Measurements from ENCODE around the gene PLCG1. TPM values are rescaled to one million over a fixed set of nuclear protein-coding genes. Genes with fewer than 3 reads are reported as not detected.

PLCG1 gene
- total RNA-seq, 1 experiment from 2014 or later: 45.6 TPM

DNA sequence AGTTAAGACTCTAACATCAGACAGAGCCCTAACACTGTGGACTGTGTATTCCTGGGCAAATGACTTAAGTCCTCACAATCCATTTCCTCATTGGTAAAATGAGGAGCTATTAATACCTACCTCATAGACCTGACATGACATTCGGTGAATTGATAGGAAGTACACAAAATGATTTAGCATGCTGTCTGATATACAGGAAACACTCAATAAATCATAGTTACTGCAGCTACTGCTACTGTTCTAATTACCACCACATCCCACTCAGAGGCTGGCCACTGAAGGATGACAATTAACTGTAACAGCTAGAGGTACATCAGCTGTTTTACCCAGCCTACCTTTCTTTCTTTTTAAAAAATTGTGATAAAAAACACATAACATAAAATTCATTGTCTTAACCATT lies 87.7 kb downstream of the PLCG1 start:
- Histone ChIP-seq H3K9me3 (ENCODE audit: control insufficient read depth in 1 of 2, insufficient read depth in 1 of 2, low read depth in 1 of 2, low read length in 2 of 2) (no peaks in the 10 kb centered on the region), H3K27ac (ENCODE audit: low read depth, low read length) (no peak overlapping the region), H3K27me3 (ENCODE audit: insufficient read depth, low read length) (no peaks in the 10 kb centered on the region), H2AFZ (ENCODE audit: low read depth, low read length, poor library complexity, severe bottlenecking) (no peak overlapping the region), H3K9me2 (ENCODE audit: insufficient read depth) (no peaks in the 10 kb centered on the region), H3K9ac (ENCODE audit: low read length) (no peak overlapping the region), H3K4me1 (ENCODE audit: control insufficient read depth in 1 of 2, insufficient read depth in 2 of 2, low read length in 2 of 2) (no peaks in the 10 kb centered on the region), H3K4me3 (replicated peaks in 1 of 2; ENCODE audit: low read depth in 1 of 2, low read length in 2 of 2) (no peak overlapping the region), H3K4me2 (ENCODE audit: low read length) (no peak overlapping the region), H3K36me3 (ENCODE audit: control insufficient read depth in 1 of 2, insufficient read depth in 2 of 2, low read length in 2 of 2) (no peaks in the 10 kb centered on the region), H3K79me2 (ENCODE audit: insufficient read depth, low read length) (no peaks in the 10 kb centered on the region), H4K20me1 (ENCODE audit: insufficient read depth) (no peaks in the 10 kb centered on the region)
- POLR2A ChIA-PET: no interaction called here
- RAD21 ChIA-PET (ENCODE audit: low non-redundant PET in 1 of 2, low total read pairs in 2 of 2, uncharacterized antibody in 2 of 2, unreplicated experiment in 2 of 2): no interaction called here
- DNase-seq (ENCODE audit: low read depth, low spot score) (no peak), ATAC-seq (no peak)
- CTCF ChIA-PET: no interaction called here
- TF ChIP-seq, protein P1, sequence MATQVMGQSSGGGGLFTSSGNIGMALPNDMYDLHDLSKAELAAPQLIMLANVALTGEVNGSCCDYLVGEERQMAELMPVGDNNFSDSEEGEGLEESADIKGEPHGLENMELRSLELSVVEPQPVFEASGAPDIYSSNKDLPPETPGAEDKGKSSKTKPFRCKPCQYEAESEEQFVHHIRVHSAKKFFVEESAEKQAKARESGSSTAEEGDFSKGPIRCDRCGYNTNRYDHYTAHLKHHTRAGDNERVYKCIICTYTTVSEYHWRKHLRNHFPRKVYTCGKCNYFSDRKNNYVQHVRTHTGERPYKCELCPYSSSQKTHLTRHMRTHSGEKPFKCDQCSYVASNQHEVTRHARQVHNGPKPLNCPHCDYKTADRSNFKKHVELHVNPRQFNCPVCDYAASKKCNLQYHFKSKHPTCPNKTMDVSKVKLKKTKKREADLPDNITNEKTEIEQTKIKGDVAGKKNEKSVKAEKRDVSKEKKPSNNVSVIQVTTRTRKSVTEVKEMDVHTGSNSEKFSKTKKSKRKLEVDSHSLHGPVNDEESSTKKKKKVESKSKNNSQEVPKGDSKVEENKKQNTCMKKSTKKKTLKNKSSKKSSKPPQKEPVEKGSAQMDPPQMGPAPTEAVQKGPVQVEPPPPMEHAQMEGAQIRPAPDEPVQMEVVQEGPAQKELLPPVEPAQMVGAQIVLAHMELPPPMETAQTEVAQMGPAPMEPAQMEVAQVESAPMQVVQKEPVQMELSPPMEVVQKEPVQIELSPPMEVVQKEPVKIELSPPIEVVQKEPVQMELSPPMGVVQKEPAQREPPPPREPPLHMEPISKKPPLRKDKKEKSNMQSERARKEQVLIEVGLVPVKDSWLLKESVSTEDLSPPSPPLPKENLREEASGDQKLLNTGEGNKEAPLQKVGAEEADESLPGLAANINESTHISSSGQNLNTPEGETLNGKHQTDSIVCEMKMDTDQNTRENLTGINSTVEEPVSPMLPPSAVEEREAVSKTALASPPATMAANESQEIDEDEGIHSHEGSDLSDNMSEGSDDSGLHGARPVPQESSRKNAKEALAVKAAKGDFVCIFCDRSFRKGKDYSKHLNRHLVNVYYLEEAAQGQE (IDR thresholded peaks at IDR 0.05; ENCODE audit: low read depth): no peak
- TF ChIP-seq SRF (IDR thresholded peaks at IDR 0.05; ENCODE audit: low read depth) (no peak), SIN3A (IDR thresholded peaks at IDR 0.05; ENCODE audit: low read depth) (no peak), SP1 (IDR thresholded peaks at IDR 0.05; ENCODE audit: low read depth) (no peak), CEBPB (IDR thresholded peaks at IDR 0.05; ENCODE audit: low read depth) (no peak), EZH2phosphoT487 (IDR thresholded peaks at IDR 0.05; ENCODE audit: borderline replicate concordance) (no peak), CBX3 (IDR thresholded peaks at IDR 0.05; ENCODE audit: low read depth) (no peak)
- intact Hi-C loops (cut with micrococcal nuclease): no loop called here
- BruUV-seq (replicated peaks): no TSS peak

DNA sequence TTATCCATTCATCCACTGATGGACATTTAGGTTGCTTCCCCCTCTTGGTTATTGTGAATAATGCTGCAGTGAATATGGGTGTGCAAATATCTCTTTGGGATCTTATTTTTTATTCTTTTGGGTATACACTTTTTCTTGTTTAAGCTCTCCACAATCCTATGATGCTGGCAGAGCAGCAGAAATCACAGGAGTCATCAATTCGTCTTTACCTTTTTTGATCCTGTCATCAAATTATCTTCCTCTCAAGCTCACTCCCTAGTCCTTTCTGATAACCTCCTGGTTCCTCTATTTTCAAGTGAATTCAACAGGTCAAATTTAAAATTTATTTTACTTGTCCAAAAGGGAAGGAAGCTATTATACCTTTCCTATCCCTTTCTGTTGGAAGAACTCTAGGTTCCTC lies 89.1 kb downstream of the PLCG1 start:
- Histone ChIP-seq H3K4me1 (ENCODE audit: control insufficient read depth in 1 of 2, insufficient read depth in 2 of 2, low read length in 2 of 2) (no peaks in the 10 kb centered on the region), H3K4me2 (ENCODE audit: low read length) (no peak overlapping the region), H3K9ac (ENCODE audit: low read length) (no peak overlapping the region), H3K9me2 (ENCODE audit: insufficient read depth) (no peaks in the 10 kb centered on the region), H3K9me3 (ENCODE audit: control insufficient read depth in 1 of 2, insufficient read depth in 1 of 2, low read depth in 1 of 2, low read length in 2 of 2) (no peaks in the 10 kb centered on the region), H3K4me3 (replicated peaks in 1 of 2; ENCODE audit: low read depth in 1 of 2, low read length in 2 of 2) (no peak overlapping the region), H2AFZ (ENCODE audit: low read depth, low read length, poor library complexity, severe bottlenecking) (no peak overlapping the region), H3K27ac (ENCODE audit: low read depth, low read length) (no peak overlapping the region), H3K79me2 (ENCODE audit: insufficient read depth, low read length) (no peaks in the 10 kb centered on the region), H3K36me3 (ENCODE audit: control insufficient read depth in 1 of 2, insufficient read depth in 2 of 2, low read length in 2 of 2) (no peaks in the 10 kb centered on the region), H4K20me1 (ENCODE audit: insufficient read depth) (no peaks in the 10 kb centered on the region), H3K27me3 (ENCODE audit: insufficient read depth, low read length) (no peaks in the 10 kb centered on the region)
- ChIA-PET RAD21 (ENCODE audit: low non-redundant PET in 1 of 2, low total read pairs in 2 of 2, uncharacterized antibody in 2 of 2, unreplicated experiment in 2 of 2) (no interaction called here), CTCF (no interaction called here), POLR2A (no interaction called here)
- ATAC-seq (no peak), DNase-seq (ENCODE audit: low read depth, low spot score) (no peak)
- intact Hi-C loops (cut with micrococcal nuclease): no loop called here
- BruUV-seq (replicated peaks): no TSS peak
- TF ChIP-seq, protein P1 (IDR thresholded peaks at IDR 0.05; ENCODE audit: low read depth): no peak
- TF ChIP-seq, protein P2, sequence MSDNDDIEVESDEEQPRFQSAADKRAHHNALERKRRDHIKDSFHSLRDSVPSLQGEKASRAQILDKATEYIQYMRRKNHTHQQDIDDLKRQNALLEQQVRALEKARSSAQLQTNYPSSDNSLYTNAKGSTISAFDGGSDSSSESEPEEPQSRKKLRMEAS (IDR thresholded peaks at IDR 0.05): no peak
- TF ChIP-seq CEBPB (IDR thresholded peaks at IDR 0.05; ENCODE audit: low read depth): no peak
- TF ChIP-seq ZFX (IDR thresholded peaks at IDR 0.05): no peak
- TF ChIP-seq RAD21 (IDR thresholded peaks at IDR 0.05; ENCODE audit: low read depth): no peak
- TF ChIP-seq EGR1 (IDR thresholded peaks at IDR 0.05; ENCODE audit: low read depth): no peak
- no peak for TF ChIP-seq POLR2A (IDR thresholded peaks at IDR 0.05; ENCODE audit: borderline replicate concordance, extremely low read depth, insufficient read depth, insufficient read length)
- no peak for TF ChIP-seq EZH2phosphoT487 (IDR thresholded peaks at IDR 0.05; ENCODE audit: borderline replicate concordance)
- no peak for TF ChIP-seq SP1 (IDR thresholded peaks at IDR 0.05; ENCODE audit: low read depth)
